ENCODE measurements around the gene HSPA5.

HSPA5 gene

GRCh38 chr9:125189361-125190289, 51.5 kb downstream of the HSPA5 start, which contains the start of gene PPP6C:
PPP6C (minus strand) TSS chr9:125189803; CDS start chr9:125189718, 85 bp downstream.
- DNase-seq (ENCODE audit: low read depth): peak; percentile 97

DNA sequence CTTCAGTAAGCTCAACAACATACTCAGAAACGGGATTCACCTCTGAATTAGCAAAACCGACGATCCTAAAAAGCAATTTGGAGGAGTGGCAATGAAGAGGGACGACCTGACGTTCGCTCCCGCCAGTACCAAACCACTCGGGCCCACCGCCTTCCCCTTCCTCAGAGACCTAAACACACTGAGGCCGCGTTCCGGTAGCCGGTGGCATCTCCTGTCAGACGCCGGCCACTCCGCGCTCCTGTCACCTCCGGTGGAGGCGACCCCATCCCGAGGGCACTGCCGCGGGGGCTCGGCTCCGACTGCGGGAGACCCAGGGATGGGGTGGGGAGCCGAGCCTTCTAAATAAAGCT, 52.2 kb downstream of the HSPA5 start:
- DNase-seq (ENCODE audit: low read depth): peak; percentile 23
